Amniotic stem cell (primary cell): ENCODE data around the gene PTPRD.
"Not testable (repeated sequence)": the region's sequence is repeated elsewhere in the genome, so short reads cannot be mapped to it uniquely, and the experiment has no call there.

ENCODE experiments used
- DNase-seq: peaks from one replicate; lab custom pipeline; 2025; lab: John Stamatoyannopoulos, UW

Gene PTPRD

GRCh38 chr9:8980496-8981013, 1632.2 kb downstream of the PTPRD start:
- no peak for DNase-seq

- DNase-seq, result no peak
Measured at GRCh38 chr9:8978334-8978733, 1634.5 kb downstream of the PTPRD start.

- DNase-seq, result not testable (repeated sequence)
Measured at GRCh38 chr9:8968350-8968749, 1644.5 kb downstream of the PTPRD start.

GRCh38 chr9:8963885-8964284, 1648.9 kb downstream of the PTPRD start:
- DNase-seq, result no peak

- DNase-seq, result no peak
Measured at GRCh38 chr9:8962084-8962483, 1650.7 kb downstream of the PTPRD start.

- no peak for DNase-seq
Measured at GRCh38 chr9:8961186-8961851, 1651.5 kb downstream of the PTPRD start.

GRCh38 chr9:8960254-8960653, 1652.5 kb downstream of the PTPRD start:
- DNase-seq, result no peak

- DNase-seq, result no peak
Measured at GRCh38 chr9:8958358-8958757, 1654.4 kb downstream of the PTPRD start.

GRCh38 chr9:8955315-8955714, 1657.5 kb downstream of the PTPRD start:
- DNase-seq, result no peak

- DNase-seq, result no peak
Measured at GRCh38 chr9:8946461-8946860, 1666.3 kb downstream of the PTPRD start.

- no peak for DNase-seq
Measured at GRCh38 chr9:8943392-8943791, 1669.4 kb downstream of the PTPRD start.

- no peak for DNase-seq
Measured at GRCh38 chr9:8940650-8941049, 1672.2 kb downstream of the PTPRD start.

- DNase-seq, result no peak
Measured at GRCh38 chr9:8926461-8926860, 1686.3 kb downstream of the PTPRD start.

GRCh38 chr9:8924562-8924961, 1688.2 kb downstream of the PTPRD start:
- no peak for DNase-seq

- not testable (repeated sequence) for DNase-seq
Measured at GRCh38 chr9:8920478-8921183, 1692.2 kb downstream of the PTPRD start.

- DNase-seq, result no peak
Measured at GRCh38 chr9:8917956-8918739, 1694.7 kb downstream of the PTPRD start.

- DNase-seq, result no peak
Measured at GRCh38 chr9:8916771-8917170, 1696.0 kb downstream of the PTPRD start.

- no peak for DNase-seq
Measured at GRCh38 chr9:8907868-8908267, 1704.9 kb downstream of the PTPRD start.

- DNase-seq, result no peak
Measured at GRCh38 chr9:8905731-8906130, 1707.1 kb downstream of the PTPRD start.

GRCh38 chr9:8904771-8905515, 1707.9 kb downstream of the PTPRD start:
- DNase-seq, result no peak

- no peak for DNase-seq
Measured at GRCh38 chr9:8903077-8903476, 1709.7 kb downstream of the PTPRD start.

GRCh38 chr9:8901146-8901545, 1711.7 kb downstream of the PTPRD start:
- DNase-seq, result no peak
